GM21390 (cell line): ENCODE data around the gene COP1.
"Not testable (repeated sequence)": the region's sequence is repeated elsewhere in the genome, so short reads cannot be mapped to it uniquely, and the experiment has no call there.

Experiments used
- ATAC-seq: cut with Tn5 transposase; IDR thresholded peaks from one replicate; pipeline ENCODE4 v1.9.1; 2021; ENCODE audit not compliant: unreplicated experiment

COP1 gene

GRCh38 chr1:176206961-176207902 lies at the start of gene COP1:
Gene COP1, minus strand, starts transcription at chr1:176207286. Its CDS starts 308 bp downstream, at chr1:176206978.
- ATAC-seq, result peak; percentile 78

- ATAC-seq, result no peak
Observed at GRCh38 chr1:176252191-176252590, 45.1 kb upstream of the COP1 start.

- ATAC-seq, result no peak
Observed at GRCh38 chr1:176244851-176245250, 37.8 kb upstream of the COP1 start.

GRCh38 chr1:176243746-176244145 lies 36.7 kb upstream of the COP1 start:
- ATAC-seq, result no peak

- ATAC-seq, result no peak
Observed at GRCh38 chr1:176241385-176242015, 34.4 kb upstream of the COP1 start.

GRCh38 chr1:176233657-176234056 lies 26.6 kb upstream of the COP1 start:
- ATAC-seq, result not testable (repeated sequence)

GRCh38 chr1:176227579-176227978 lies 20.5 kb upstream of the COP1 start:
- ATAC-seq, result no peak

- ATAC-seq, result no peak
Observed at GRCh38 chr1:176225911-176226310, 18.8 kb upstream of the COP1 start.

- ATAC-seq, result no peak
Observed at GRCh38 chr1:176225479-176225875, 18.4 kb upstream of the COP1 start.

GRCh38 chr1:176222196-176222595 lies 15.1 kb upstream of the COP1 start:
- no peak for ATAC-seq

- no peak for ATAC-seq
Observed at GRCh38 chr1:176220100-176220689, 13.1 kb upstream of the COP1 start.

- no peak for ATAC-seq
Observed at GRCh38 chr1:176217461-176218099, 10.5 kb upstream of the COP1 start.

GRCh38 chr1:176216031-176216430 lies 8.9 kb upstream of the COP1 start:
- no peak for ATAC-seq

GRCh38 chr1:176211396-176212165 lies 4.5 kb upstream of the COP1 start:
- no peak for ATAC-seq

- no peak for ATAC-seq
Observed at GRCh38 chr1:176208034-176208433, 948 bp upstream of the COP1 start.

GRCh38 chr1:176206006-176206960 lies 803 bp downstream of the COP1 start:
- ATAC-seq, result peak; percentile 25

GRCh38 chr1:176205332-176205914 lies 1.7 kb downstream of the COP1 start:
- ATAC-seq, result no peak

GRCh38 chr1:176204655-176205054 lies 2.4 kb downstream of the COP1 start:
- not testable (repeated sequence) for ATAC-seq

- ATAC-seq, result no peak
Observed at GRCh38 chr1:176203735-176204134, 3.4 kb downstream of the COP1 start.
